Endometrial microvascular endothelial cells (primary cell): ENCODE results near the gene PXT1. TPM values are rescaled to one million over a fixed set of nuclear protein-coding genes. Genes with fewer than 3 reads are reported as not detected.

Source experiments
- in situ Hi-C: cut with HindIII; loops from 2 replicates; pipeline ENCODE4 v1.10.0; 2017; ENCODE audit warnings: low sequenced_read_pairs, low pct_unique_long_range_greater_than_20kb; ENCODE audit errors: inconsistent ontology term
- total RNA-seq: library from RNA; depleted of rRNA; stranded (reverse); fragments of >200 nt; gene quantifications from one replicate; pipeline ENCODE4 v1.2.3, GENCODE V29; 2015; ENCODE audit errors: inconsistent ontology term

Gene PXT1
- total RNA-seq, 1 donor from 2014 or later = not detected

DNA sequence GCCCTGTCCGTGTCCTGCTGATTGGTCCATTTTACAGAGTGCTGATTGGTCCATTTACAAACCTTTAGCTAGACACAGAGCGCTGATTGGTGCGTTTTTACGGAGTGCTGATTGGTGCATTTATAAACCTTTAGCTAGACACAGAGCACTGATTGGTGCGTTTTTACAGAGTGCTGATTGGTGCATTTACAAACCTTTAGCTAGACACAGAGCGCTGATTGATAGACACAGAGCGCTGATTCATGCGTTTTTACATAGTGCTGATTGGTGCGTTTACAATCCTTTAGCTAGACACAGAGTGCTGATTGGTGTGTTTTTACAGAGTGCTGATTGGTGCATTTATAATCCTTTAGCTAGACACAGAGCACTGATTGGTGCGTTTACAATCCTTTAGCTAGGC, 6.5 kb upstream of the PXT1 start:
- in situ Hi-C loops = loop anchor here (10.0 kb wide), 1 partner anchor 56 kb away; no protein-coding TSS in a partner anchor

DNA sequence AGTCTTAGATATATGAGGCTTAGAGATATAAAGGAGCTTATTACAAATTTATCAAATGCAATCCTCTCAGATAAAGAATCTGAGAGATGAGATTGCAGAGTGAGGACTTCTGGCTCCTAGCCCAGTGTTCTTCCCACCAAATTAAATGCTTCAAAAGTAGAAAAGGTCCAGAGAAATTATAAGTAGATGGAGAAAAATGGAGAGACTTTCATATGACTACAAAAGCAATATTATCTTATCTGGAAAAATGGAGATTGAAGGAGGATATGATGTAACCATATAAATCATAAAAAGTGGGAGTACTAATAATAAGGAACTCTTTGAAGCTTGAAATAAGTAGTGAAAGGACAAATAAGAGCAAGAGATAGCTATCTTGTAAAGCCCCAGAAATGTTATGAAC, 3.0 kb upstream of the PXT1 start:
- in situ Hi-C loops = loop anchor here (10.0 kb wide), 1 partner anchor 59 kb away; no protein-coding TSS in a partner anchor

DNA sequence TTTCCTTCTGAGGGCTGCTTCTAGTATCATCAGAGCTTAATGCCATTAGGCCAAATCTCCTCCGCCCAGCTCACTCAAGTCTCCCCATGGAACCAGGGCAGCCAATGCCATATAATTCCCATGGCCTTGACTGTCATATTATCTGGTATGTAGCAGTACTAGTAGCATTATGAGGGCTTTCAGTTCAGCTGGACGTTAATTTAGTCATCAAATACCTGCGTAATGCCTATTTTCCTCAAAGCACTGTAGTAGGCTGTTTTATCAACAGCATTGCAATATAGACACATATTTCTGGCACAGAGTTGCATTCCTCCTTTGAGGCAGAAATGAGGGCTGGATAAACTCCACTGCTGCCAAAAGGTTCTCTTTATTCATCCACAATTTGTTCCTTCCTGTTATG, 1.8 kb upstream of the PXT1 start:
- in situ Hi-C loops = loop anchor here (10.0 kb wide), 1 partner anchor 60 kb away; no protein-coding TSS in a partner anchor

DNA sequence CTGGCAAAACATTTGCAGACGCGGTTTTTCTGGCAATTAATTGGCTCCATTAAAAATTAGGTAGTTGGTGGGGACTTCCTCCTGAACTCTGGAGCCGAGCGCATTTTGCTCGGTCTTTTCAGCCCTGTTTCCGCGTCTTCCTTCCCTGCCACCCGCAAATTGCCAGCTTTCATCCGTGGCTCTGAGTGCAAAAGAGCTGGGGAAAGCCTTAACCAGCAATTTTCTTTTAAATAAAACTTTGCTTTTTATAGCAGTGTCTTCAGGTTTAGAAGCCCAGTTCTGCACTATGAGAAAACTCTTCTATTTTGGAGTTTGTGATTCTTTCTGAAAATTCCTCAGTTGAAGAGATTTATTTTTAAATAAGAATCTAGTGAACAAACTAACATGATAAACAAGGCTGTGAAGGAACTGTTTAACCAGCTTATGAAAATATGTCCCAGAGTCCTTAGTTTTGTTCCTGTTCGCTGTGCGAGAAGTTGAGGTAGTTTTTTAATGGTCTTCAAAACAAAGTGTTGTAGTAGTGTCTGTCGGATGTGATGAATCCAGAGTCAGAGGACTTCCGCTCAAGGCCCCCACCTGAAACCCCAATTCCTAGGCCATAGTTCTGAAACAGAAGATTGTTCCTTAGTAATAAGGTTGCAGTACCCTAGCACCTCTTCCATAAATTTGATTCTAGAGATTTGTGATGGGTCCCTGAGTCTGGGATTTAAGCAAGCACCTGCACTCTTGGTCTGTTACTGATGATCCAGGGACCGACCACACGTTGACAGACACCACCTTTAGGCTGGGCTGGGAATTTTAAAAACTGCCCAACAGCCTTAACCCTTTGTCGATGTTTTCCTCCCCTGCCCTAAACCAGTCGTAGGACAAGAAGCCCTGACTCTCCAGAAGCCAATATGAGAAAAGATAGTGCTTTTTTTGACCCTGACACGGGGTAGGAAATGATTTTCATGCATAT, 1.1 kb upstream of the PXT1 start:
- in situ Hi-C loops = loop anchor here (10.0 kb wide), 1 partner anchor 61 kb away; no protein-coding TSS in a partner anchor

DNA sequence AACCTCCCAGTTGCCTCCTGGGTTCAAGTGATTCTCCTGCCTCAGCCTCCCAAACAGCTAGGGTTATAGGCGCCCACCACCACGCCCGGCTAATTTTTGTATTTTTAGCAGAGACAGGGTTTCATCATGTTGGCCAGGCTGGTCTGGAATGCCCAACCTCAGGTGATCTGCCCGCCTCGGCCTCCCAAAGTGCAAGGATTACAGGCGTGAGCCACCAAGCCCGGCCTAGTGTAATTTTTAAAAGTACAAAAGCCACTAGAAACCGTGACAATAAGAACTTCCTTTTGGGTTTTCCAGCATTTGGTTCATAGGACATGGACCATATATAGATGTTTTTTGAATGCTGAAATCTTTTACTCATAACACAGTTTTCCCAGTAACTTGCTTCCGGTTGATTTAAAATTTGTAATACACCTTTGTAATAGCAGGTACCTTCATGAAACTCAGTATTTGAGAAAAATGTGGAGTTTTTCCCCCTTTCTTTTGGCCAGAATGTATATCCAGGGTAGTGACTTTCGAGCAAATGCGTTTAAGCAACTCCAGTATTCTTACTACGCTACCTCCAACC, 467 bp downstream of the PXT1 start:
- in situ Hi-C loops = loop anchor here (10.0 kb wide), 1 partner anchor 63 kb away; no protein-coding TSS in a partner anchor

DNA sequence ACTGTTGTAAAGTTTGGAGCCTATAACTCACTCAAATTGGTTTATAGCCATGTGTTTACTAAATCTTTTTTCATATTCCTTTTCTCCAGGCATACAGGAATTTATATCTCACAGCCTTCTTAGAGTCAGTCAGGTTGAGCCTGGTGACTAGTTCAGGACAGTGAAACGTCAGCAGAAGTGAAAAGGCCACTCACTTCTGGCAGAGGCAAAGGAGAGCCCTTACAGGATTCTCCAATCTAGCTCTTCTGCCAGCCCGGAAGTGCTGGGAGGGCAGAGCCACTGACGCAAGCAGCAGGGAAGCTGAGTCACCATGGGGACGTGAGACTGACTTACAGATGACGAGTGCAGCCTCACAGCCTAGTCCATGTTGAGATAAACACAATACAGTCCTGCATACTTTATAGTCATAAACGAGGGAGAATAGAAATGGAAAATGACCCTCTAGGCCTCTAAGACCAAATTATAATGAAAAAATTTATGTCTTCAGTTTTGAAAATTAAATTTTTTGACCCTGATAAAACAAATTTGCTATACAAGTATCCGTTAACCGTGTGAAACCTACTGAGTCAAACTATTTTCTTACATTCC, 1.3 kb downstream of the PXT1 start:
- in situ Hi-C loops = loop anchor here (10.0 kb wide), 1 partner anchor 63 kb away; no protein-coding TSS in a partner anchor

DNA sequence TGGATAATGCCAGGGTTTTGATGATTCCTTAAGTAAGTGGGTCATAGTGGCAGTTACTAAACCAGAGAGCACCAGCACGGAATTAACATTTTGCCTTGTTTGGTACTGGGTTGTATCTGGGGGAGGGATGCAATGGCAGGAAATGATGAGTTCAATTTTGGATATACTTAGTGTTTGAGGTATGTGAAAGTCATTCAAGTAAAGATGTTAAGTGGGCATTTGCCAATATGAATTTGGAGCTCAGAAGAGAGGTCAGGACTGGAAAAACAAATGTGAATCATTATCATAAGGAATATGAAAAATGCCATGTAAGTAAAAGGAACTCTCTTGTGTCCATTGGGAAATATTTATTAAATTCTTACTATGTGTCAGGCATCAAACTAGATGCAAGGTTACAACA, 6.2 kb downstream of the PXT1 start:
- in situ Hi-C loops = no loop called here

DNA sequence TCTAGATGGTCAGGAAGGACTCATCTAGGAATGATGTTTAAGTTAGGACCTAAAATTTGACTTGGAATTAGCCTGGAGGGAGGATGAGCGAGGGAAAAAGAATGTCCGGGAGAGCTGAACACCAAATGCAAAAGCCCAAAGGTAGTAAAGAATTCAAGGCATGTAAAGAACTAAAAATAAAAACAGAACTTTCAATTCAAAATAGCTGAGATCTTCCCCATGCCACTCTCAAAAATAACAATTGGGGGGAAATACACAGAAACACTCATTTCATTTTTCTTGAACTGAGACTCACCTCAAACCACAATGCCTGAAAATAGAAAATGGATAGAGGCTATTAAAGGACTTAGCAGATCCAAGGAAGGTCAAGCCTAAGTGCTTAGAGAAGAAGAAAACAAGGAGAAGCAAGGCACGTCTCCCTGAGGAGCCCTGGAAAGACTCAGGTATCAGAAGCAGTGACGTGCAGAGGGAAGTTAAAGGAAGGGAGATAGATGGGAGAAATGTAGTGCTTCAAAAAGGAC, 10.4 kb downstream of the PXT1 start:
- in situ Hi-C loops = no loop called here

DNA sequence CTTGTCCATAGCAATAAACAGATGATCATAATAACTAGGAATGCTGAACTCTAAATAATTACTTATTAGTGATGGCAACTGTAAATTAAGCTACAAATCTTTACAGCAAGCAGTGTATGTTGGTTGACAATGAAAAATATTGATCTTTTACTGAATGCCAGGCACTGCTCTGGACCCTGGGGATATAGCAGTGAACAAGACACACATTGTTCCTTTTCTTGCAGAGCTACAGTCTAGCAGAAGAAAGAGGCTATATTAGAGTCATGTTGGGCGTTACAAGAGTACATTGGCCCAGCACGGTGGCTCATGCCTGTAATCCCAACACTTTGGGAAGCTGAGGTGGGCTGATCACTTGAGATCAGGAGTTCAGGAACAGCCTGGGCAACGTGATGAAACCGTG, 11.5 kb downstream of the PXT1 start:
- in situ Hi-C loops = no loop called here

DNA sequence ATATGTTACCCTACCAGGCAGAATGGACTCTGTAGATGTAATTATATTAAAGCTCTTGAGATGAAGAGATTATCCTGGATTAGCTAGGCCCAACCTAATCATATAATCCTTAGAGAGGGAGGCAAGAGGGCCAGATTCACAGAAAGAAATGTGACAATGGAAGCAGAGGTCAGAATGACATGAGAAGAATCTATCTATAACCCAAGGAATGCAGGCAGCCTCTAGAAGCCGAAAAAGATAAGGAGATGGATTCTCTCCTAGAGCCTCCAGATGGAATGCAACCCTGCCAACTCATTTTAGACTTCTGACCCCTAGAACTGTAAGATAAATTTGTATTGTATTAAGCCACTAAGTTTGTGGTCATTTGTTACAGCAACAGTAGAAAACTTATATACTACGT, 12.3 kb downstream of the PXT1 start:
- in situ Hi-C loops = no loop called here

DNA sequence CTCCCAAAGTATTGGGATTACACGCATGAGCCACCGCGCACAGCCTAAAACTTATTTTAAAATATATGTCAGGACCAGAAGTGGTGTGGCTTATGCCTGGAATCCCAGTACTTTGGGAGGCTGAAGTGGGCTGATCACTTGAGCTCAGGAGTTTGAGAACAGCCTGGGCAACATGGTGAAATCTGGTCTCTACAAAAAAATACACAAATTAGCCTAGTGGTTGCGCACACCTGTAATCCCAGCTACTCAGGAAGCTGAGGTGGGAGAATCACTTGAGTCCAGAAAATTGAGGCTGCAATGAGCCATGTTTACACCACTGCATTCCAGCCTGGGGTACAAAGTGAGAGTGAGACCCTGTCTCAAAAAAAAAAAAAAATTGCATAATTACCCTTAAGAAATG, 13.7 kb downstream of the PXT1 start:
- in situ Hi-C loops = no loop called here

DNA sequence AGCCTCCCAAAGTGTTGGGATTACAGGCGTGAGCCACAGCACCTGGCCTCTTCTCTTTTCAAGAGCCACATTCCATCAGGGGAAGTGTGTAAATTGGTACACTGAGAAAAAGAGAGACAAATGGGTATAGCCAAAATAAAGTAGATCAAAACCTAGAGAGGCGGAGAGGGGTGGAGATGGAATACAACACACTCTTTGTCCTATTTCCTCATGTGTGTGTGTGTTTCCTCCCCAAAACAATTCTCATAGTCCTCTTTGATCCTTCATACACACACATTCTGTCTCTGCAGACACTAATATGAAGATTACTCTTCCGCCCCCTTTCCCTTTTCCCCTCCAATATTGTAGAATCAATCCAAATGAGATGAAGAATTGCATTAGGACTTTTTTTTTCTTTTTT, 16.0 kb downstream of the PXT1 start:
- in situ Hi-C loops = no loop called here

DNA sequence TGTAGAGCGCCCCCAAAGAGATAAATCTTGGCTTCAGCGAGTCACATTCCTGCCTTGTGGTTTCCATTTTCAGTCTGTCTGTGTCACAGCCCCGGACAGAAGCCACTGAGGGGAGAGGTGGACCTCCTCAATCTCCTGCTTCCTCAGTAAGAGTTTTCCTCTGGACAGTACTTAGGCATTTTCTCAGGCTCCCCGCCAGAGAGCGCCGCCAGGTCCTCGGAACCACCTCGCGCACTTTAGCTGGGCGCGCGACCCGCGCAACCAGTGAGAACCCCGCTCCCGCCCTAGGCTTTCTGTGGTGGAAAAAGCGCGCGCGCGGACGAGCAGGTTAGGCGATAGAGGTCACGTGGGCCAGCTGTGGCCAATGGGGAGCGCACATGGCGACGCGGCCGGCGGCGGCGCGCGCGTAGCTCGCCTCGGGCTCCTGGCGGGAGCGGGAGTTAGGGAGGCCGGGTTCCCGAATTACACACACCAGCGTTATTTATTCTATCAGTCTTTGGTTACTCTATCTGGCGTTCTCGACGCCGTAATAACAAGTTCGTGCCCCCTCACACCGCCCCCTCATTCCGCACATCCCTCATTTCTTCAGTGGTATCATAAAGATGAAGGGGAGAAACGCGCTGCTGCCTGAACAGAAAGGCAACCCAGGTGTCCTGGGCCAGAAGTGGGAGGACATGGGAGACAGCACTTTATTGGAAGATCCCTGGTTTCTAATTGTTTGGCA, 19.4 kb downstream of the PXT1 start:
- in situ Hi-C loops = no loop called here

DNA sequence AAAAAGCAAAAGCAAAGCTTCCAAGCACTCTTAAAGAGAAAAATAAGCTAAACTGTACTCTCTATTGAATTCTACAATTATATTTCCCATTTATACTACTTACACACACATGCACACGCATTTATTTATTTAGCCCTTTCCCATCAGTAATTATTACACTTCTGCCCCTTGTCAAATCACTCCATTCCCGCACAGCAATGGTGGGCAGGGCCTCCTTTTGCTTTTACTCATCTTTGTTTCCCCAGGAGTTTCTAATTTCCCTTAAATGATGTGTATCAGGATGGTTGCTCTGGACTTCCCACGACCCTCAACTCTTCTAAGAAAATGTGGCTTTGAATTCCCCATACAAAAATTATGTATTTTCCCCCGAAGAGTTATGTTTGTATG, 19.9 kb downstream of the PXT1 start:
- in situ Hi-C loops = no loop called here

DNA sequence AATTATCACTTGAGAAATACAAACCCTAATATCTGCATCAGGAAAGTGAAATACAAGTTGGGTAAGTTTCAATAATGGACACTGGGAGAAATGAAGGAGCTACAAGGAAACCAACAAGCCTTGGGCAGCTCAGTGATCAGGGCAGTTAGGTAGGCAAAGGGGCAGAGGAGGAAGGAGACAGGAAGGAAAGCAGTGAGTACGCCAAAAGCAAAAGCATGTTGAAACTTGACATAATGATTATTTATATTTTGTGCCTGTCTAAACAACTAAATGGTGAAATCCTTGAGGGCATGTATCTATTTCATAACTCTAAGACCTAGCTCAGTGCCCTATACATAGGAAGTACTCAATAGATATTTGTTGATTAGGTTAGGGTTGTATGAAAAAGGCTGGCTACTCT, 23.3 kb downstream of the PXT1 start:
- in situ Hi-C loops = no loop called here

DNA sequence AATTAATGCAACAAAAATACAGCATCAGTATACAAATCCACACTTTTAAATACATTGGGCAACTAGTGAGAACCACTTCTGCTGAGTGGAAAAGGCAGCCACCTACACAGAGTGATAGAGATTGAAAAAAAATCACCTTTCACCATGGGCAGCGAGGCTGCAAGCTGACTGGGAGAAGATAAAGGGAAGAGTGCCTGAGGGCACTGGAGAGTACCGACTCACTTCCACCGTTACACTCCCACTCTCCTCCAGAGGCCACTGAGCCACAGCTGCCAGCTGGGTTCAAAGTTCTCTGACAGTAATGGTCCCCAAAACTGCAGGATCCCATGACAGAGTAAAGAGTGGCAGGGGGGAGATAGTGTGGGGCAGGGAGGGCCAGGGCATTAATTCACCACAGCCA, 24.1 kb downstream of the PXT1 start:
- in situ Hi-C loops = no loop called here

DNA sequence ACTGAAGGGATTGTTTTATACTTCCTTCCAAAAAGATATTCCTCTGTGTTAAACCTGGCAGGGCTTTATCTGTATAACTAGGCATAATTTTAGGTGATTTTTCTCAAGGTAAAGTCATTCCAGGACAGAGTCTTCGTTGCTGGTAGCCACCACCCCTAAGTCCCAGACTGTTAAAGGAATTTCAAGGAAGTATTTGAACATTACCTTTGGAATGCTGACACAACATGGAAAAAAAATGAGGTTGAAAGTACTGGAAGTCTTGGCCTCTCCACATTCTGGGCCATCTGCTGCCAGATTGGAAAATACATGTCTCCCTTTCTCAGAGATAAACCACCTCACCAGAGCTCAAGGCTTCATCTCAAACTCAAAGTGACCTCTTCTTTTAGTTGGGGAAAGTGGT, 28.2 kb downstream of the PXT1 start:
- in situ Hi-C loops = no loop called here

DNA sequence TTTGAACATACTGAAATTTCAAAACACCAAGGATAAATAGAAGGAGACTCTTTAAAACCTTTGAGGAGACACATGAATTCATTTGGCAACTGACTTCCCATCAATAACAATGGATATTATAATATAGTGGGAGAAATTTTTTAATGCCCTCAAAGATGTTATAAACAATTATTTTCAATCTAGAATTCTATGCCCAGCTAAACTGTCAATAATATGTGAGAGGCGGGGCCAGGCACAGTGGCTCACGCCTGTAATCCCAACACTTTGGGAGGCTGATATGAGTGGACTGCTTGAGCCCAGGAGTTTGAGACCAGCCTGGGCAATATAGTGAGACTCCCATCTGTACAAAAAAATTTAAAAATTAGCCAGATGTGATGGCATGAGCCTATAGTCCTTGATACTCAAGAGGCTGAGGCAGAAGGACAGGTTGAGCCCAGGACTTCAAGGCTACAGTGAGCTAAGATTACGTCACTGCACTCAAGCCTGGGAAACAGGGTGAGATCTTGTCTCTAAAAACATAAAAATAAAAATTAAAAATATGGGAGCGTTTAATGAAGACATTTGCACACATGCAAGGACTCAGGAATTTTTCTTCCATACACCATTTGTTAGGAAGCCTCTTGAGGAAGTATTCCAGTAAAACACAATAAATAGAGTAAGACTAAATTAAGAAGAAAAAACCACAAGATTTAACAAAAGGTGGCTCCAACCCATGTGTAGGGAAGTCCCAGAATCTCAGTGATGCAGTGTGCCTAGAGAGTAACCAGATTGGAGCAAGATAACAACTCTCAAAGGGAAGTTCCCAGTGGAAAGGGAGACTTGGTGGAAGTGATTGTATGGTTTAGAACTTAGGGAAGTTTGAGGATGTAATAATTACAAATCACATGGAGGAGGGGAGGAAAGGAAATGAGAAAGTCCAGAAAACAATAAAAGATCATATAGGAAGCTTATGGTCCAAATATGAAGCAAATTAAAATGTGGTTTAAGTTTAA, 28.9 kb downstream of the PXT1 start:
- in situ Hi-C loops = no loop called here
